Heart left ventricle (tissue), 13 donors: ENCODE measurements around the gene FMO5.

Experiments
- CTCF ChIP-seq, 12 donors: fragments of 200-600 bp; sonication (generic) in 4 of 12; IDR thresholded peaks; one replicate each; pipeline versions ENCODE4 v1.5.0 to v1.8.0; 2018 to 2022; ENCODE audit warnings: antibody characterized with exemption in 12 of 12, mild to moderate bottlenecking in 5 of 12
- POLR2A ChIP-seq, 2 donors: fragments of 450-650 bp; IDR thresholded peaks; one replicate each; pipeline ENCODE4 v1.6.1; 2017; ENCODE audit warnings: antibody characterized with exemption in 2 of 2, mild to moderate bottlenecking in 2 of 2, moderate library complexity in 2 of 2
- donor health status: ischemic (EF 13 %, LVEDD 7.1; RV severe dilation, severe dysfunction).
- donor health status: DM: no; HTN: yes; CAD: no.
- donor health status: DM: no; HTN: no; CAD: no.
- donor health status: ischemic (EF 25% LVEDD 6.9; RV normal size, moderate dysfunction).
- donor health status: ischemic (EF 25% LVEDD 5.7; RV mildly dilated, moderate dysfunction).
- donor health status: ischemic (EF 35%, LVEDD 5.7; RV mildly dilated, moderate dysfunction).
- donor health status: nonischemic (EF 11% LVEDD 7.7; RV severe dilation, severe dysfunction).
- donor health status: DM: yes; HTN: yes; CAD: no.
- donor health status: PGD.
- donor health status: ischemic (EF 29% LVEDD 5.4; RV normal size, mild dysfunction).
- donor health status: nonischemic (EF 23%, LVEDD 6.1; RV moderate dilation, normal function).

DNA sequence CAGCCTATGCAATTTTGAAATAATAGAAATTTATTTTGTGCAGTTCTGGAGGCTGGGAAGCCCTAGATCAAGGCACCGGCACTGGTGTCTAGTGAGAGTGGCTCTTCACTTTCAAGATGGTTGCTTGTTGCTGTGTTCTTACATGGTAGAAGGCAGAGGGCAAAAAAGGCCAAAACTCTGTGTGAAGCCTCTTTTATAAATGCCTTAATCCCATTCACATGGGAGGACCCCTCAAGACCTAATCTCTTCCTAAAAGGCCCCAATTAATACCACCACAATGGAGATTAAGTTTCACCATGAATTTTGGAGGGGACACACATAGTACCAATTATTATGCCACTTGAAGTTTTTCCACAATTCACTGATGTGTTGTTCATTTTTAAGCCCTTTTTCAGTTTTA lies 73.9 kb downstream of the FMO5 start:
- TF ChIP-seq CTCF (IDR thresholded peaks at IDR 0.05) (no peak), POLR2A (IDR thresholded peaks at IDR 0.05) (no peak)
